ENCODE results near the gene INPP5K.
A peak's percentile ranks its signal among the peaks of the same experiment; 100 is the strongest.
"Not testable (repeated sequence)": the region's sequence is repeated elsewhere in the genome, so short reads cannot be mapped to it uniquely, and the experiment has no call there.

The INPP5K gene

DNA sequence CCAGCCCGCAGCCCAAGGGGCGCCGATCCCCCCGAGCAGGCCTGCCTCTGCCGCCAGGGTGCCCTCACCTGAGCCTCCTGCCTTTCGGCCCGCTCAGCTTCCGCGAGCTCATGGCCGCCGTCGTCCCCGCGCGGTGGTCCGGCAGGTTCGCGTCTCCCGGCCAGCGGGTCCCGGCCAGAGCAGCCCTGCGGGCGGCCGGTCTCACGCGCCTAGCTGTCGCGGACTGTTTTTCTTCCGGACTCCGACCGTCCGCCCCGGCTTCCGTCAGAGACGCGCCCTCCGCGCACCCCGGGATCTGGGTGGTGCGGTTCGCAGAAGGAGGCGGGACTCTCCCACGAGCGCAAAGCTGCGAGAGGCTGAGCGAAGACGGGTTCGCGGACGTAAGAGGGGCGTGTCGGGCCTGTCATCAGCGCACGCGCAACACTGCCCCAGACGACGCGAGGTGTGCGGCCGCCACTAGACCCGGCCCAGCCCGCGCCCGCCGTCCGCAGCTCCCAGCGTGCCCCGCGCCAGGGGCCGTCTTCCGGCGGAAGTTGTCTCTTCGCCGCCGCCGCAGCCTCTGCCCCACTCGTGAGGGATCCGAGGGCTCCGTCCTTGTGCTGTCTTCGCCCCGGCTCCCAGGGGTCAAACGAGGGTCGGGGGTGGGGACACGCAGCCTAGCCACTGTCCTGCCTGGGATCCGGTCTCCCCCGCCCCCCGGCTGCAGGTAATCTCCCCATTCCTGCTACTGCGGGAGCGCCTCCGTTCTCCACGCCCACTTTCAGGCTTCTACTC is at the start of gene INPP5K:
Gene INPP5K (minus strand): TSS at position 225 of the 774 bp plus-strand sequence. CDS start 113 bp downstream, at position 112.
- peak; percentile 99 for DNase-seq

DNA sequence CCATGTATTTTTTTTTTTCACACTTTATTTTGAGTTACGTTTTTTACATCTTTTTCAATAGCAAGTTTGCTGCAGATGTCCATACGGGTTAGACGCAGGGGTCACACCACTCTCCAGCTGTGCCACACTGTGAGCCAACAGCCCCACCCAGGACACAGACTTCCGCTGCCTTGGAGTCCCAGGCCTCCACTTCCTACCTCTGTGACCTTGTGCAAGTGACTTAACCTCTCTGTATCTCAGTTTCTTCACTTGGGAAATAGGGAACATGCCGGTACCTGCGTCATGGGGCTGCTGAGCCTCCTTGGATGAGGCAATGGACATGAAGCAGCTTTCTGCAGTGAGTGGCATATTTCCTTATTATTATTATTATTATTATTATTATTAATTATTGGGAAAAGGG is 49.5 kb upstream of the INPP5K start:
- DNase-seq = no peak

DNA sequence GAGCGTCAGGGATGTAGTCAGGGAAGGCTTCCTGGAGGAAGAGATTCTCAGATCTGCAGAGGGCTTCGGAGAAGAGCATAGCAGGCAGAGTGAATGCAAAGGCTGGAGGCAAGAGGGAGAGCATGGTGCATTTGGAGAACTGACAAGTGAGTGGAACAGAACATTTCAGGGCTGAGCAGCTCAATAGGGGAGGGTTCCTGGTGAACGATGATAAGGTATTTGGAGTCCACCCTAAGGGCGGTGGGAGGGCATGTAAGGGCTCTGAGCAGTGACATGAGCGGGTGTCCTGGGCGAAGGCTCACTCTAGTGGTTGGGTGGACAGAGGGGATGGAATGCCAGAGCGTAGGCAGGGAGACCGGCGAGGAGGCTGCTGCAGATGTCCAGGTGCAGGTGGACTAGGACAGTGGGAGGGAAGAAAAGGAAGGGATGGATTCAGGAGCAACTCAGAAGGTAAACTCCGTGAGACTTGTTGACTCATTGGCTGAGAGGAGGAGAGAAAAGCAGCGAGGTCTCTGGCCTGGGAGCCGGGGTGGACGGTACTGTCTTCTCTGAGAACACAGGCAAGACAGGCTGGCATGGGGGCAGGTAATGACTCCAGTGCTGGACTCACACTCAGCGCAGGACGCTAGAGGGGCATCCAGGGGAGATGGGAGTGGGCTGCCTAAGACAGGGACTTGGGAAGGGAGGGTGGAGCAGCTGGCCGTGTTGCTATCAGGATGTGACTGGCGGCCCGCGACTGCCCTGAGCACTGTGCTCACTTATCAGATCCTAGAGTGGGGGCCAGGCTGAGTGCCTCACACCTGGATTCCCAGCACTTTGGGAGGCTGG is 47.6 kb upstream of the INPP5K start:
- DNase-seq = no peak

DNA sequence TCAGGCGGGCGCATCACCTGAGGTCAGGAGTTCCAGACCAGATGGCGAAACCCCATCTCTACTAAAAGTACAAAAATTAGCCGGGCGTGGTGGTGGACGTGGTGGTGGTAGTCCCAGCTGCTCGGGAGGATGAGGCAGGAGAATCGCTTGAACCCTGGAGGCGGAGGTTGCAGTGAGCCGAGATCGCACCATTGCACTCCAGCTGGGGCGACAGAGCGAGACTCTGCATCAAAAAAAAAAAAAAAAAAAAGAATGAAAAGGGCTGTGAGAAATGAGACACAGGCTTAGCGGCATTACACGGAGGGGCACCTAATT is 47.0 kb upstream of the INPP5K start:
- not testable (repeated sequence) for DNase-seq

DNA sequence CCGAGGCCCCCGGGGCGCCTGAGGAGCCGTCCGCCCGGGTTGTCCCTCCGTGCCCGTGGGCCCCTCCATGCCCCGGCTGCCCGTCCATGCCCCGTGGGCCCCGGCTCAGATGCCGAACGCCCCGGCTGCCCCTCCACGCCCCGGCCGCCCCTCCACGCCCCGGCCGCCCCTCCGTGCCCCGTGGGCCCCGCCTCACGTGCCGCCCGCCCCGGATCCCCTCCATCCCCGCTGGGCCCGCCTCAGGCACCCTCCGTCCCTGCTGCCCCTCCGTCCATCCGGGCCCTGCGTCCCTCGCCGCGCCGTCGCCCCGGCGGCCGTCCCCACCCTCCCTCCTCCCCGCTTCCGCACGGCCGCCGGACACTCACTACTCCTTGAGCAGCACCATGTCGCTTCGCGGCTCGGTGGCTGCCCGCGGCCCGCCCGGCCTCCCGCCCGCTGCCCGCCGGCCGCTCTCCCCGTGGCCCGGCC is 45.8 kb upstream of the INPP5K start:
- DNase-seq = no peak

DNA sequence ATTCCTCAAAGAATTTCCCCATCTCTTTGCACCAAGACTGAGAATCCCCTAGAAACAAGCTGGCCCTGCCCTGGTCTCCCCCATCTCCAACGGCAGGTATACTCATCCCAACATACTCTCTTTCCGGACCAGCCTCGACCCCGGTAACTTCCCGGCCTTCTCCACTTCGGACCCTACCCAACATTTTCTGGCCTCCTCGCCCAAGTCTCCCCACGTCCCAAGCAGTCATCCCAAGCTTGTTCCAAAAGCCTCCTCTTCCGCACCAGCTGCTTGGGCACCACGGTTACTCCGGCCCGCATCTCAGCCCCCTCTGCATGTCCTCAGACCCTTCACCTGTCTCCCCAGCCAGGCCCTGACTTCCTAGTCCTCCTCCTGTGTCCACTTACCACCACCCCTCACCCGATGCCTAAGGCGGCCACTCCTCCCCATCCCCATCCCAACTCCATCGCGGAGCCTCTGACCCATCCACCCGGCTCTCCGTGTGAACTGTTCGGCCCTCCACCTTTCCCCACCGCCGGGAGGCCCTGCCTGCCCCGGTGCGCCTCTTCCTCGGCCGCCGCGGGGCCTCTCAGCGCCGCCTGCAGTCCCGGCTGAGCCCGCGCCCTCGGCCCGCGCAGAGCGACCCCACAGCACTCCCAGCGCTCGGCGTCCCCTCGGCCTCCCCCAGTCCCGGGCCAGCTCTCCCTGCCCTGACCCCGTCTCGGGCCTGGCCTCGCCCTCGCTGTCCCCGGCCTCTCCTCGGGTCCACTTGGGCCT is 45.2 kb upstream of the INPP5K start:
- peak; percentile 44 for DNase-seq

DNA sequence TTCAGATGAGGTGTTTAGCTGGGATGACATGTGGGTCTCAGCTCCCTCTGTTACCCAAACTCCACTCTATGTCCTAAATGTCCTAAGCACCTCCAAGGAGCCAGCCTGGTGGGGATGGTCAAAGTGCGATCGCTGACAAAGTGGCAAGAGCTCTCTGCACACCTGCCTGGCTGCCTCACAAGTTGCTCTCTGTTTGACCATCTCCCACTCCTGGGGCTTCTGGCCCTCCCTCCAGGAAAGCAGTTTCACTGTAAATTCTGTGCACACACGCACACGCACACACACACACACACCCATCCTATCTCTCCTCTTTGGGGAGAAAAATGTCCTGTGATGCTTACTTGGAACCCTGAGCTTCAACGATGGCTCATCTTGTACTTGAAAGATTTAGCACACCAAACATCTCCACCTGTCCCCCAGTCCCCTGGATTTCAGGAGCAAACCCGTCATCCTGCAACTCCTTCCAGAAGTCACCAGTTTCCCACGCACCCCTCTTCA is 44.5 kb upstream of the INPP5K start:
- DNase-seq = no peak

DNA sequence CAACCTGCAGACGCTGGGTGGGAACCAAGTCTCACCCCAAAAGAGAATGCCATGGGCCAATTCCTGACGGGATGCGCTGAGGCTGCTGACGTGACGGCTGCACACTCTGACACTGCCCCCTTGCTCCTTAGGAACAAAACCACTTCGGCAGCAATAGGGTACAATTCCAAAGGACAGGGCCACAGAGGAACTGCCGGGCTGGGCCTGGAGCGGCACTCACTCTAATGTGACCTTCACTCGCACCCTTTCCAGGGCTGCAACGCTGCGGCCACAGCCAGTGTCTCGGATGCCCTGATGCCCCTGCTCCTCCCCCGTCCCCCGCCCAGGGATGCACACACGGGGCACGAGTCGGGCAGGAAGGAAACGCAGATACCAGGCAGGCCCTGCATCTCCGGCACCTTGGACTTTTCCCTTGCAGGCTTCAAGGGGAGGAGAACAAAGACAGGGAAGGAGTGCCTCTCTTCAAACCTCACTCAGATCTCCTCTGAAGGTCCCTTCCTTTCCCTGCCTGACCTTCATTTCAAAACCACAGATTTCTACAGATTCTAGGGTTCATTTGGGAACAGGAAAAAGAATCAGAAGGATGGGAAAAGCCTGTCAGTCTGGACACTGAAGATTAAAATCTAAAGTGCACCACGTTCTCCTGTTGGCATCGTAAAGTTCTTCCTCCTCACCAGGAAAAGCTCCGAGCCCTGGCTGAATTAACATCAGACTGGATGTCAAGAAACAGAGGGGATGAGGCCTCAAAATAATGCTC is 43.9 kb upstream of the INPP5K start:
- DNase-seq = no peak

DNA sequence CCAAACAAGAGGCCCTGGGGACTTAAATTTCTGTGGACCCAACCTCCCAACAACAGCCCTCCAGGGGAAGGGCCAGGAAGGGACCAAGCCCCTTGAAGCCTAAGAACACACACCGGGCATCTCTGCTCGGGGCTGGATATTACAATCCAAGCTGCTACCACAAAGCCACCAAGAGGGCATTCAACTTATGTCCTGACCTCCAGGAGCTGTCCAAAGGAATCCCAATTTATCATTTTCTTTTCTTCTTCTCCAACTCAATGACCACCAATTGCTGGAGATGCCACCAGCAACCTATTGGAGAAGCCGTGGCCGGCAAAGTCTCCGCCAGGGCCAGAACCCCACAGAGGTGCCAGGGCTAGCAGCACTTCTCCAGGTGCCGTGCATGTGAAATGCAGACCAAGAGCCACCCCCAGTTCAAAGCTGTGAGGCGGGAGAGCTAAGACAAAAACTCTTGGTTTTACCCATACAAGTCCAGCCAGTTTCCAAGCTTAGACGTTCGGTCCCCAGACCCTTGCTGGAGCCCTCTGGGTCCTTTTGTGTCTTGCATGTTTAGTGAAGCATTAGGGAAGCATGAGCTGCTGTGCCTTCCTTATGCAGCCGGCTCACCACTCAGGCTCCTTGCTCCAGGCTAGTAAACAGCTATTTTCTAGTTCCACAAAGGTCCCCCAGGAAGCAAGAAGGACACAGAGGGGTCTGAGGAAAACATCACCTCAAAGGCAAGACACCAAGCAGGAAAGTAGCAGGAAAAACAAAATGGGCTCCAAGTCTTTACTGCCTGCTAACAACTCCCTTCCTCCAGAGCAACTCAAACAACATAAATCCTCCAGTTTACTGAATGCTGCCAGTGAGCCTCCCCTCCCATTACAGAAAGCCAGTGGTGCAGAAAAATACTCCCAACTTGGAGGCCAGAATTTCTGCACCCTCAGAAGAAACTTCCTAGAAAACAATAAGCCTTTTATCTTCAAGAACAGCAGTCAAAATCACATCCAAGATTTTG is 42.9 kb upstream of the INPP5K start:
- DNase-seq = no peak

DNA sequence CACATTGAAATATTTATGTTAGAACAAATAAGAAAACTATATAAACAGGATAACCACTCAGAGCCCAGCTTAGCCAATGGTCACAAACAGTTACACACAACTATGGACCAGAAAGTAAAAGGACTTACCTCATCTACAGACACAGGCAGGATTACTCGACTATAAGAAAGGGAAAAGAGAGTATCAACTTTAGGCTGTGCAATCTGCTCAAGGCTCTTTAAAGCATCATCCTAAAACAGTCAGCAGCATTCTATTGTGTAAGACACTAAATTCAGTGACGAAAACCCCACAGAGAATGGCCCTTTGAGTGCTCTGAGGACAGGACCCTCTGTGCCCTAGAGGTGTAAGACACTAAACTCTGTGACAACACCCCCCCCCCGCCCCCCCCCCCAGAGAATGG is 42.0 kb upstream of the INPP5K start:
- no peak for DNase-seq

DNA sequence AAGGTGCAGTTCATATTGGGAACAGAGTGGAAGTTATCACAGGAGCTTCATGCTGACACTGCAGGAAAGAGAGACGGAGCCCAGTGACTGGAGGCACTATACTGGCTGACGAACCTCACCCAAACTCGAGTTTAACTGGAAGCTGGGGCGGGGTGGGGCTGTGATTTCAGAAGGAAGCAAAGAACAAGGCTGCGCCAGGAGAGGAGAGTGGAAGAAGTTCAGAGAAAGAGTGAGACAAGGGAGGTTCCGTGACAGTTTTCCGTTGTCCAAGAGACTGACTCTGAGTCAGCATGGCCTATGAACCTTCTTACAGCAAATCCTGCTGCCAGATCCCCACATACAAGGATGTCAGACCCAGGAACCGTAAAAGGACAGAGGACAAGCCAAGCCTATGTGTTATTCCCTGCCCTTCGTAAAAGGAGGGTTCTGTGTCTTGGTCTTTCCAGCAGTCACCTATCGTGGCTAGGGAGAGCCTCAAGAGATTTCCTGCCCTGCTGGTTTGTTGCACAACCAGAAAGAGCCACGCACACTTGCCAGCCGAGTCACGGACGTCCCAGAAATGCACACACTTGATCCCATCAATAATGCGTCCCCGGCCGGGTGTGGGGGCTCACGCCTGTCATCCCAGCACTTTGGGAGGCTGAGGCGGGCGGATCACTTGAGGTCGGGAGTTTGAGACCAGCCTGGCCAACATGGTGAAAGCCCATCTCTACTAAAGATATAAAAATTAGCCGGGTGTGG is 41.1 kb upstream of the INPP5K start:
- no peak for DNase-seq

DNA sequence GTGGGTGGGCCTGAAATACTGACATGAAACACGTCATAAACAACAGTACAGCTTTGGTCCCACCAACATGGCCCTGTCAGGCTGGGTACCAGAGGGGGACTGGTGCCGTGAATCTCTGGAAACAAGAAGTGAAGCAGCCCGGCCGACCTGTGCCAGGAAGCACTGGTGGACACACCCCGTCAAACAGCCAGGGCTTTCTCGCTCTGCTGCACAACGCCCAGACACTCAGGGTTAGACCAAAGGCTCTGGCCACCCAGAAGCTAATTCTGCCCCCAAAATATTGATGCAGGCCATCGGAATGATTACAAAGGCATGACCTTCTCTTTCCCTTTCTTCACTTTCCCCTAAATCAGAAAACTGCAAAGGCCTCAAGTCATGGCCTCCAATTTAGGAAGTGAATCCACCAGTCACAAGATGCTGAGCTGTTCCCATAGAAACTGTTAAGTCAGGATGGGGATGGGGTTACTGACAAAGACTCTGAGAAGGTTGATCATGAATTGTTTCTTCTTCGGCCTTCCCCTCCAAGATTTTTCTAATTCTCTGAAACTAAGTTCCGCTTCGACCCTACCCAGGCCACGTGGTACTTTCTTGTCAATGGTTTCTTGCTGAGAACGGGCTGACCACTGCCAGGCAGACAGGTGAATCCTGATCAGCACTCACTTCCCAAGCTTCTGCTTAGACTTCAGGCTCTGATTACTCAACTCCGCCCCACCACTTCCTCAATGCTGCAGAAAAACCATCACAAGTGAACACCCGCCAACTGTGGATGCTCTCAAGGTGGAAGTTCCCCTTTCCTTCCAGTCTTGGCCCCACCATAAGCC is 39.4 kb upstream of the INPP5K start:
- DNase-seq = no peak

DNA sequence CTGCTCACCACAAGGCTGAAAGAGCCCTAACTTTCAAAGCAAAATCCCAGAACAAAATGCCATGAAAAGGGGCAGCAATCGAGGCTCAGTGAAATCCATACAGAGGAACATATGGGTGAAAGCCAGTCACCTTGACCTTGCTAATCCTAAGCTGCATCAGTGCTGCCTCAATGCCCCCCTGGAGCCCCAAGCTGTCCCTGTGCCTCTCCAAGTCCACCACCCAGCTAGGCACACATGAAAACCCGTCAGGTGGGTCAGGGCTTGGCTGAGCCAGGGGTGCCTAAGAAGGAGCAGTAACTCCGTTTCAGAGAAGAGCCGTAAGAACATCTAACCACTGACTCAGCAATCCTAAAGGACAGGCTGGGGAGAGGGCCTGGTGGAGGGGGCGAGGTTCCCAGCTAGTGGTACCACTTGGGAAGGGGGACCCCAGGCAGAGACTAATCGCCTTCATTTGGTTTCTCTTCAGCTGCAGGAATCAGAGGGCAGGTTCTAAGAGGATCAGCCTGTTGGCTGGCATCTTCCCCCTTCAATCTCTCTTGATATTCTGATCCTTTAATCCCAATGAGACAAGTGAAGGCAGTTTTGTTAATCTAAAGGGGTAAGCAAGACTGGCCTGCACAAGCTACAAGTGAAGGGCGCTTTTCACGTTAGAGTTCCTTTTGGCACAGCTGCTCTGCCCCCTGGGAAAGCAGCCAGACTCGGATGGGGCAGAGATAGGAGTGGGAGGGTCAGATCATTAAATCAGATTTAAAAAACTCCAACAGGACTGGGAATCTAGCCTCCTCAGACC is 38.5 kb upstream of the INPP5K start:
- DNase-seq = no peak

DNA sequence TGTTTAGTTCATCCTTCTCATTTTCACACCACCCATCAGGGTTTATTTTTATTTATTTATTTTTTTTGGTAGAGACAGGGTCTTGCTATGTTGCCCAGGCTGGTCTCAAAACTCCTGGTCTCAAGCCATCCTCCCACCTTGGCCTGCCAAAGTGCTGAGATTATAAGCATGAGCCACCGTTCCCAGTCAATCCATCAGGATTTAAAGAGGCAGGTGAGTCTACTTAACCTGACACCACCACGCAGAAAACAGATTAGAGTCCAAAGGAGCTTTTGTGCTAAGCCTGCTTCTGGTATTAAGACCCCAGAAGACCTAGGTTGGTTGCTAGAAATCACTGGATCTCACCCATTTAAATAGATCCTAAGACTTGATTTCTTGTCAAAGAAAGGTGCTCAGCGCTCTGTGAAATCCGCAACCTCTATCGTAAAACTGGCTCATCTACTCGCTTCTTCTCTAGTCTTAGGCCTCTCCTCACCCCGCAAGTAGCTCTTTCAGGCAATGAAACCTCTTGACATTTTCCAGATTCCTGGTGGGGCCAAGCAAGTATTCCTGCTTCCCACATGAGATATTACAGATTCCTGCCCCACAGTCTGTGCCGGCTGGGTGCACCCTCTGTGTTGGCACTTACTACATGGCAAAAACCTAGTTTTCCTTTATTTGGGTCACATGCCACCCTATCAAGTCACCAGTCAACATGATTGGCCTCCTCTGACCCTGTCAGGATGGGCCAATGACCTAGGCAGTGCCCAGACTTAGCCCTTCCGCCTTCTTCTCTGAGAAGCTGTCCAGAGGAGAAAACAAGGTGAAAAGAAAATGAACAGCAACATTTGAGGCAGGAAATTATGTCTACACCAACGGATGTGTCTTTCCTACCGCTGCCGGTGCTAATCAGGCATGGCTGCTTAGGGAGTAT is 37.2 kb upstream of the INPP5K start:
- no peak for DNase-seq

DNA sequence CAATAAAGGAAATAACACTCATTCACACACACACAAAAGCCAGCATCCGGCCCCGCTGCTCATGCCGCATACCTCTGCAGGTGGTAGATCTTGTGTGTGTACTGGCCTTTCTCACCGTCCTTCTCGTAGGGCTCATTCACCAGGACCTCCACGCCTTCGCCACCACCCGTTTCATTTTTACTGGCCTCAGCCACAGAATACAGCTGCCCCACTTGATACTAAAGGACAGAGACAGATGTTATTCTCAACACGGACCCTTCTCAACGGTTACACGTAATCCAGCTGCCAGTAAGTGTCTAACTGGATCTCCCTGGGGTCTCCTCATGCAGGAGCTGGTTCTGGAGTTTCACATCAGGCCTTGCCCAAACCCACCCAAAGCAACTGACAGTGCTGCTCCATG is 36.5 kb upstream of the INPP5K start:
- DNase-seq = no peak

DNA sequence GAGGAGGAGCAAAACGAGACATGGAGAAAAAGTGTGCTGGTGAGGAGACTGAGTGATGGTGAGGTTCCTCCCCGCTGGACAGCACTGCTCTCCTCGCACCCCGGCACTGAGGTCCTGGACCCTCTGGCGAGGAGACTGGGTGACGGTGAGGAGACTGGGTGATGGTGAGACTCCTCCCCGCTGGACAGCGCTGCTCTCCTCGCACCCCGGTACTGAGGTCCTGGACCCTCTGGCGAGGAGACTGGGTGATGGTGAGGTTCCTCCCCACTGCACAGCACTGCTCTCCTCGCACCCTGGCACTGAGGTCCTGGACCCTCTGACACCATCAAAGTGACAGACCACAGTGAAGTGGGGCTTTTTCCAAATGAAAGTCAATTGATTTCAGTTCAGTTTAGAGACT is 35.3 kb upstream of the INPP5K start:
- DNase-seq = no peak

DNA sequence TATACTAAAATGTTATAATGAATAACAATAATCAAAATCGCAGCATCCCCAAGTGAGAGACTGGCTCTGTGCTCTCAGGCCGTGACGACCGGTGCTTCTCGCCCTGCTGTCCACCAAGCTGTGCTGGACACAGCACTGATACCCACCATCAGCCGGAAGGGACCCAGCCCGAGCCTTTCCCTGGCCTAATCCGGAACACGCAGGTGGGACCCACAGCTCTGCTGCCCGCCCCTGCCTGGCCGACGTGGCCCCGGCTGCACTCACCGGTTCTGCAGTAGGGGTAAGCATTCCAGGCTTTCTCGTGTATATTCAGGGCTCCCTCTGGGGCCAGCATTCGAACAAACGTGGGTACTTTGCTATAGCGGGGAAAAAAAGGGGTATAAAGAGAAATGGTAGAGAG is 31.6 kb upstream of the INPP5K start:
- no peak for DNase-seq

All from activated naive CD4-positive, alpha-beta T cell treated with Interleukin-2 at 50 U/mL for 16 hours (primary cell).